Left ventricle myocardium superior (tissue), 1 donor: ENCODE data around the gene CTTNBP2NL. TPM values are rescaled to one million over a fixed set of nuclear protein-coding genes. Genes with fewer than 3 reads are reported as not detected.

ENCODE experiments used
- ATAC-seq: fragments of 200-7000 bp; cut with Tn5 transposase; one replicate; pipeline ENCODE4 v1.9.1; 2020; ENCODE audit warnings: mild to moderate bottlenecking, moderate library complexity
- DNase-seq: peaks from one replicate; pipeline ENCODE4 v3.0.0-alpha.2; 2020
- intact Hi-C: fragments of 100-400 bp; cut with micrococcal nuclease; formaldehyde crosslinking; loops from one replicate; pipeline ENCODE4 v1.11.0; 2022
- total RNA-seq: library from RNA; stranded (reverse); fragmentation: NEBNext Ultra II Directional; extraction: Animal tissue kit (Norgen Biotek cat#: 25700); gene quantifications from one replicate; pipeline ENCODE4 v1.2.1, GENCODE V29; 2021
- donor health status: DM: no; HTN: yes; CAD: no; lungs with severe emphysema.

Gene CTTNBP2NL
- total RNA-seq, 1 donor from 2014 or later = 12.6 TPM

- DNase-seq (no peak), ATAC-seq (no peak)
- intact Hi-C loops = no loop called here
Observed at GRCh38 chr1:112493351-112493750, 97.3 kb downstream of the CTTNBP2NL start.

GRCh38 chr1:112496290-112496689 is 100.3 kb downstream of the CTTNBP2NL start:
- intact Hi-C loops = no loop called here
- DNase-seq = no peak
- no peak for ATAC-seq

GRCh38 chr1:112501810-112502641 is 106.0 kb downstream of the CTTNBP2NL start:
- ATAC-seq (peak; percentile 94), DNase-seq (peak; percentile 88)
- intact Hi-C loops = no loop called here

GRCh38 chr1:112502826-112503225 is 106.8 kb downstream of the CTTNBP2NL start:
- ATAC-seq = peak; percentile 39
- intact Hi-C loops = no loop called here
- no peak for DNase-seq

- DNase-seq = no peak
- intact Hi-C loops = no loop called here
- ATAC-seq = no peak
Observed at GRCh38 chr1:112504001-112504660, 108.1 kb downstream of the CTTNBP2NL start.

- ATAC-seq = no peak
- DNase-seq = no peak
- intact Hi-C loops = no loop called here
Observed at GRCh38 chr1:112504661-112505399, 108.8 kb downstream of the CTTNBP2NL start.

DNA sequence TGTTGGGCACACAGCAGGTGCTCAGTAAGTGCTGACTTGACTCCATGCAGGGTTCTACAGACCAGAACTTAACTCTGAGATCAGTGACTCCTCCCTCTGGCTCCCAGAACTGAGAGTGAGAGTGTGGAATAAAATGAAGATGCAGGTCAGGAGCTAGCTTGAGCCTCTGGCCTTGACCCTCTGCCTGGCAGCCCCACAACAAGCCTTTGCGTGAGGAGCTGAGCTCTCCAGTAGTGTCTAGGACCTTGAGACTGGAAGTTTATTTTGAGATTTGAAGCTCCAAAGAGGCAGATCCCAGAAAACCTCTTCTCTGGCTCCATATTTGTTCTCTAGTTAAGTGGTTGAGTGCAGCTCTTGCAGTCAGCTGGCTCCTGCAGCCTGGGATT is 109.4 kb downstream of the CTTNBP2NL start:
- DNase-seq (no peak), ATAC-seq (no peak)
- intact Hi-C loops = no loop called here

DNA sequence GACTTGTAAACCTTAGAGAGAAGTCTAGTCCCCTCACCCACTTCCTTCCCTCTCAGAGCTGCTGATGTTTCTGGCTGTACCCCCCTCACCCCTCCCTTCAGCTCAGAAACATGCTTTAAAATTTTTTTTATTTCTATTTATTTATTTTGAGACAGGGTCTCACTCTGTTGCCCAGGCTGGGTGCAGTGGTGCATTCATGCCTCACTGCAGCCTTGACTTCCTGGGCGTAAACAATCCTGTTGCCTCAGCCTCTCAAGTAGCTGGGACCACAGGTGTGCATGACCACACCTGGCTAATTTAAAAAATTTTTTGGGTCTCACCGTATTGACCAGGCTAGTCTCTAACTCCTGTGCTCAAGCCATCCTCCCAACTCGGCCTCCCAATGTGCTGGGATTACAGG is 109.9 kb downstream of the CTTNBP2NL start:
- no peak for ATAC-seq
- intact Hi-C loops = no loop called here
- no peak for DNase-seq

DNA sequence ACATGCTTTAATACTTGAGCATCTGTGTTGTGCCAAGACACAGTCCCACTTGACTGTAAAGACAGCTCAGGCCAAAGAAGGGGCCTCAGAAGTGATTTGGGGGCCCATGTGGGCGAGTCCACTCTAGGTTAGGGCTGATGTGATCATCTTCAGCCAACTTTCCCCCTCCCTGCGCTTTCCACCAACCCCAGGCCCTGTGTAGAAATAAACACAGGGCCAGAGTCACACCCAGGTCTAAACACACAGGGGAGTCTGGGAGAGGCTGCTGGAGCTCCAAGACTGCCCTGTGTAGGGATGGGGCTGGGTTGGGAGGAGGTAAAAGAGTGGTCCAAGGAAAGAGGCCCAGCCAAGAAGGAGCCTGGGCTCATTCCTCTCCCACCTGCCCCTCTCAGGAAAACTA is 110.3 kb downstream of the CTTNBP2NL start:
- DNase-seq (no peak), ATAC-seq (no peak)
- intact Hi-C loops = no loop called here

DNA sequence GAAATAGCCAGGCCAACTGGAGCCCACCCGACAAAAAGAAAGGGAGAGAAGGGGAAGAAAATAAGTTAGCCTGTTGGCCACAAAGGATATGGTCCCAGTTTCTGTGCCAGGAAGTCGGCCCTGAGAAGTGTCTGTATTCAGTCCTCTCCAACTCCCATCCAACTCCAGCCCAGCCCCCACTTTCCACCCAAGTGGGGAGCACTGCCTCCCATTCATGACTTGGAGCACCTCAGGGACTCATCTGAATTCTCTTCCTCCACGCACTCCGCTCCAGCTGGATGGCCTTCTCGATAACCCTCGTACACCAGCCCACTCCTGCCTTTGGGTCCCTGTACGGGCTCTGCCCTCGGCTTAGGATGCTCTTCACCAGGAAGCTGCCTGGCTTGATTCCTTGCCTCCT is 110.7 kb downstream of the CTTNBP2NL start:
- intact Hi-C loops = no loop called here
- DNase-seq (no peak), ATAC-seq (no peak)

DNA sequence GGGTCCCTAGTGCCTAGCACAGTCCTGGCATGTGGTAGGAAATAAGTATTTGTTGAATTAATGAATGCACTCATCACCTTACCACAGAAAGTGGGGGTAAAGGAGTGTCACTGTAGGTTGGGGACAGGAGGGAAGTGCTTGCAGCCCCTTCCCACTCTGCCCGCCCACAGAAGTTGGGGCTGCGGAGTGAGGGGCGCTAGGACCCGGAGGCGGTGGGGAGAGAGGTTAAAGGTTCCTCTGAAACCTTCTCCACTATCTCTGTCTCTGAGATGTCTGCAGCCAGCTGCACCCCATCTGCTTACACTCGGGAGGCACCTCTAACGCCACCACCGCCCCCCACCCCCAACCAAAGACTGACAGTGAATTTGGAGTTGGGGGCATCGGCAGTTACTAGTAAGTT is 111.3 kb downstream of the CTTNBP2NL start:
- intact Hi-C loops = no loop called here
- DNase-seq (no peak), ATAC-seq (no peak)

DNA sequence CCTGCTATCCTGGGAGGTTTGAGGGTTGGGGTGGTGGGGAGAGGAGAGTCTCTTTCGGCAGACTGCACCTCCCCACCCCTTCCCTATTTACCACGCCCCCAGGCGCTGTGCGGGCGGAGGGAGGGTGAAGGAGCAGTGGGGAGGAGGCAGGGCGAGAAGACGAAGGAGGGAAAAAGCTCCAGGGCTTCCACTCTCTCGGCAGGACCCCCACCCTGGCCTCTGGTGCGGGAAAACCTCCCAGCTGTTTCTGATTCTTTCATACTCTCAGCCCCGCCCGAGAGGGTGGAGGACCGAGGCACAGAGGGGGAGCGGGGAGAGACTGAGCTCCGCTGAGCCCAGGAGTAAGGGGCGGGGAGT is 111.9 kb downstream of the CTTNBP2NL start:
- DNase-seq (no peak), ATAC-seq (peak; percentile 27)
- intact Hi-C loops = no loop called here

- DNase-seq = peak; percentile 43
- intact Hi-C loops = no loop called here
- ATAC-seq = peak; percentile 66
Observed at GRCh38 chr1:112508278-112509004, 112.4 kb downstream of the CTTNBP2NL start, which contains the start of gene WNT2B. TSS of gene WNT2B (plus strand) at chr1:112508965. CDS start at chr1:112509263, 298 bp downstream.

DNA sequence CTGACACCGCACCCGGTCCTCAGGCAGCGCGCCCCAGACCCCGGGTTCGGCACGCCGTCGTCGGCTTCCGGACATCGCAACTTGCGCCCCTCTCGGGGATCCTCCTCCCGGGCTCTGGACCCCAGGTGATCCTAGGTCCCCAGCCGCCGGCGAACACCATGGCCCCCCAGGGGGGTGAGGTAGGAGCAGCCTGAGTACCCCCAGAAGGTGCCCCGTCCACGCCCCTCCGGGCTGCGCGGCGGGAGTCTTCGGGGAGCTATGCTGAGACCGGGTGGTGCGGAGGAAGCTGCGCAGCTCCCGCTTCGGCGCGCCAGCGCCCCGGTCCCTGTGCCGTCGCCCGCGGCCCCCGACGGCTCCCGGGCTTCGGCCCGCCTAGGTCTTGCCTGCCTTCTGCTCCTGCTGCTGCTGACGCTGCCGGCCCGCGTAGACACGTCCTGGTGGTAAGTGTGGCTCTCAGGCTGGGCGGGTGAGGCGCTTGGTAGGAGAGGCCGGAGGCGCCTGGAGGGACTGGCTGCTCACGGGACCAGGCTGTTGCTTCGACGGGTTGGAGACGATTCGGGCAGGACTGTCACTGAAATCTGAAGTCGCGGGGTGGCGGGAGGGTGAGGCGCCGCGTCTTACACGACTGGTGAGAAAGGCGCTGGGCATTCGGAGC is 113.1 kb downstream of the CTTNBP2NL start:
- DNase-seq (no peak), ATAC-seq (peak; percentile 16)
- intact Hi-C loops = no loop called here

GRCh38 chr1:112509660-112510178 is 113.7 kb downstream of the CTTNBP2NL start:
- DNase-seq (no peak), ATAC-seq (no peak)
- intact Hi-C loops = no loop called here

DNA sequence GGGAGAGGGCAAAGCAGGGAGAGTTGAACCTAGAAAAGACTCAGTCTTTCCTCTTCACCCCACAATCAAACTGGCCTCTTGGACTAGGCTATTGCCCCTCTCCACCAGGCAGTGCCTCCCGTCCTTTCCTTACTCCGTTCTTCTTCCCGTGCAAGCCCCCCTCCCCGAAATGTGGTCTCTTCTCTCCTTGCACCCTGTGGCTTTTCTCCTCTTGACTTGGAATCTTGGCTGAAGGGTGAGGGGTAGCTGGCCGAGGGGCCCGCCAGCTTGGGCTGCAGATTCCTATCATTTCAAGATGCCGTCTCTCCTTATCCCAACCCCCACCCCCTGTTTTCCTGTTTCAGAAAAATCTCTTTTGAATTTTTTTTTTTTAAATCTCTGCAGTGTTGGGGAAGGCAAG is 114.3 kb downstream of the CTTNBP2NL start:
- no peak for DNase-seq
- no peak for ATAC-seq
- intact Hi-C loops = no loop called here
